ENCODE measurements around the gene CTDSPL.
"Not testable (repeated sequence)": the region's sequence is repeated elsewhere in the genome, so short reads cannot be mapped to it uniquely, and the experiment has no call there.

Gene CTDSPL

DNA sequence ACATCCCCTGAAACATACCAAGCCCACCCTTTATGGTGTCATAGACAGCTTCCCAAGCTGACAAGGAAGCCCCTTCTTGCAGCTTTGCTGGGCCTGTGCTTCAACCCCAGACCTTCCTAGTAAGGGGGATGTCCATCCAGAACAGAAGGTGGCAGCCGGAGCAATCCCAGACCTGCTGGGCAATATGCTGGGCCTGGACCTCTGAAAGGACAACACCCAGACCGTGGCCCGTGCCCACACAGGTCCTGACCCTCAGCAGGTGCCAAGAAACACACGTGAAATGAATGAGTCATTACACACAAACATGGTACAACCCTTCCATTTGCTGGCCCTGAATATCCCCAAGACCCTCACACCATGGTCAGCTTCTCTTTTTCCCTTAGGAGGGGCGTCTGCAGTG lies 109.1 kb downstream of the CTDSPL start:
- no peak for DNase-seq

DNA sequence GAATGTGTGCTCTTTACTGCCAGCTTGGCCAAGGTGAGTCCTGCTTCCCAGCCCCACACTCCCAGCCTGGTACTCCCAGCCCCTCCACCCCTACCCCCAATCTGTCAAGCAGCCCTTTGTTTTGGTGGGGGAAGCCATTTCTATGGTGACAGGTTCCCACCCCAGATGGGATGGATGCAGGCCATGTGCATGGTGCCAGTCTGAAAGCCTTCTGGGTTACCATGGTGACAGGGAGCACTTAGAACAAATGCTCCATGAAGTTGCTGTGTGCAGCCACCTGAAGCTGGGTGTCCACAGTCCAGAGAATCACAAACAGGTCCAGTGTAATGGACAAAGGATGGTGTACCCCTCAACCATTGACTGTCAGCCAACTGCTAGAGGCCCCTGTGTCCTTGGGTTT lies 109.8 kb downstream of the CTDSPL start:
- no peak for DNase-seq

- not testable (repeated sequence) for DNase-seq
These were observed 110.4 kb downstream of the CTDSPL start for GRCh38 chr3:37972056-37972455.

DNA sequence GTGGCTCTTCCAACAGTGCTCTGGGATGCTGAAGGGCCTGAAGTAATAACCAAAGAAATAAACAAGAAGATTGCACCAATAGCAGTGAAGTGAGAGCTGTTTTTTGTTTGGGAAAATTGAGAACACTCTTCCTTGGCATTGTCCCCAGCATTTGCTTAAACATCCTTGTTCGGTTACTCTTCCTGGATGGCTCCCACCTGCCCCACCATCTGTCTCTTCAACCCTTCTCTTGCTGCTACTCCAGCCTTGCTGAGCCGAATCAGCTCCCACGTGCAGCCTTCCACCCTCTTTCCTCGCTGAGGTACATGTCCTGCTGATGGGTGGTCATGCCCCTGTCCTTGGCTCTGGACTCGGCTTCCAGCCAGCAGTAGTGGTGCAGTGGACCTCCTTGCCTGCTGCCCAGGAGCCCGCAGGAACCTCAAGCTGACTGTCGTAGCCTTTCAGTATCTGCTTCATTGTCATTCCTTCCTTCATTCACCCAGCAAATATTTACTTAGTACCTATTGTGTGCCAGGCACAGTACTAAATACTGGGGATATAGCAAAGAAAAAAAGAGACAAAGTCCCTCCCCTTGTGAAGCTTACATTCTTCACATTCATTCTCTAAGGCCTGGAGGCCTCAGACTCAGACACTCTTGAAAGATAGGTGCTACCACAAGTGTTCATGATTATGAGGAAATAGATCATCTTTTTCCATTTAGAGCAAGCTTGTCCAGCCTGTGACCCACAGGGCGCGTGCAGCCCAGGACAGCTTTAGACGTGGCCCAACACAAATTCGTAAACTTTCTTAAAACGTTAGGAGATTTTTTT lies 111.8 kb downstream of the CTDSPL start:
- DNase-seq, result no peak

DNA sequence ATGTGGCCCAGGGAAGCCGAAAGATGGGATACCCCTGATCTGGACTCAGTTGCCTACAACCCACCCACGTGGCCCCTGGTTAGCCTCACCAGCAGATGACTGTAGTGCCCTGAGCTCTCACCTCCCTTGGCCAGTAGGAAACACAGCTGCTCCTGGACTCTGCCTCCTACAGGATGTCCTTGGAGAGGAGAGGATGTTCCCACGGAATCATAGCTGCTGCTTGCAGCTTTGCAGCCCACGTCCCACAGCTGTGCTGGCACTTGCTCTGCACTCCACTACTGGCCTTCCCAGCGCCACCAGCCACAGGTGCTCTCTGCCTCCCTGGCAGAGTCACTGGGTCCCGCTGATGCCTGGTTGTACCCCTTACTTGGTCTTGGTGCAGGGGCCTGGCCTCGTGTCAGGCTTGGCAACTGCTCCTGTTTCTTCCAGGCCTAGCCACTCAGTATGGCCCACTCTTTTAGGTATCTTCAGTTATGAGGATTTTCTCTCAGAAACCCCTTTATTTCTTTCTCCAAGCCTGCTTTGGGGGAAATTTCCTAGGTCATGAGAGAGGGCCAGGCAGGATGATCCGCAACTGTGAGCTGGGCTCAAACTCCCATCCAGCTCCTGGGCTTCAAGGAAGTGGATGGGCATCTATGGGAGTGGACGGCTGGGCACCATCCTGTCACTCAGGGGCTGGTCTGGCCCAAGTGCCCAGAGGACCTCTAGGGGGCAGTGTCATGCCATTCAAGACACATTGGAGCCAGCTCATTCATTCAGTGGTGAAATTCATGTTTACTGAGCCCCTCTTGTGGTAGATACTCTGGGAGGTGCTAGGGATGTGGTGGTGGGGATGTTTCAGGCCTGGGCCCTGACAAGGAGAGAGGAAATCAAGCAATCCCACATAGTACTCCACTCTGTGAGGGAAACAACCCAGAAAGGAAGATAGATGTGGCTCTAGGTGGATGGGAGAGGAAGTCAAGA lies 112.7 kb downstream of the CTDSPL start:
- peak; percentile 11 for DNase-seq

DNA sequence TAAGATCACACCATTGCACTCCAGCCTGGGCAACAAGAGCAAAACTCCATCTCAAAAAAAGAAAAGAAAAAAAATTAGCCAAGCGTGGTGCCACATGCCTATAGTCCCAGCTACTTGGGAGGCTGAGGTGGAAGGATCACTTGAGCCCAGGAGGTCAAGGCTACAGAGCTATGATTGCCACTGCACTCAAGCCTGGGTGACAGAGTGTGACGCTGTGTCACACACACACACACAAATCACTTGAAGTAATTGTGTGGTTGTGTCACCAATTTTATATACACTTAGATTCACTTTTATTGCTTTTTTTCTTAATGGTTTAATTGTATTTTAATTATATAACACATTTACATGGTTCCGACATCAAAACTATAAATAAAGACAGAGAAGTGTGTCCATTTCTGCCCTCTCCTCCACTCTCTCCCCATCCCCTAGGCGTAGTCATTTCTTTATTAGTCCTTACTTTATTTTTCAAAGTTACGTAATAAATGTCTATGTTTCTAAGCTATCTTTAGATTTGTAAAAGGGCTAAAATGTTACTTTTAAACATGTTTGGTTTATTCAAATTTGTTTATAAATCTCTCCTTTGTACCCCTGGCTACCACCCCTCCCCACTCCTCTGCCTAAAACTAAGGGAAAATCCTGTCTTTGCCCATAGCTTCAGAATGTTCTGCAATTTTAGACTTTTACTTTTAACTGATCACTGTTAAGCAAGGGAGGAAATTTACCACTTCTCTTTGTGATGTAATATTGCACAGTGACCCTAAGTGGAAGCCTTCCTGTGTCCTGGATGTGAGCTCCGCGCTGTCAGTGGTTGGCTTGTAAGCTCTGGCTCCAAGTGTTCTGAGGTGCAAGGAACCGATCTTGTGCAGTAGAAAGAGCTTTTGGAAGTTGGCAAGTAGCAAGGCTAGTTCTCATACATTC lies 118.1 kb downstream of the CTDSPL start:
- no peak for DNase-seq

GRCh38 chr3:37980462-37981347 lies 119.0 kb downstream of the CTDSPL start:
- no peak for DNase-seq

DNA sequence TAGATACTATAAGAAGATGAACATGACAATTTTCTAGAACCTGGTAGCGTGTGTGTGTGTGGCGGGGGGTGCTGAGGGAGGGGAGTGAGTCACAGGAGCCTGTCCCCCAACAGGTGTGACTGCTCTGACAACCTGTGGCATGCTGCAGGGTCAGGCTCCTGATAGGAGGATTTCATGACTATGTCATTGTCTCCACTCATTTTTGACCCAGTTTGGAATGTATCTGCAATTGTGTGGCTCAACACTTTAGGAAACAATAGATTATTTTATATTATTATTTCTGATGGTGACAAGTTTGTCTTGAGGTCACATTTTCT lies 119.6 kb downstream of the CTDSPL start:
- DNase-seq, result no peak

DNA sequence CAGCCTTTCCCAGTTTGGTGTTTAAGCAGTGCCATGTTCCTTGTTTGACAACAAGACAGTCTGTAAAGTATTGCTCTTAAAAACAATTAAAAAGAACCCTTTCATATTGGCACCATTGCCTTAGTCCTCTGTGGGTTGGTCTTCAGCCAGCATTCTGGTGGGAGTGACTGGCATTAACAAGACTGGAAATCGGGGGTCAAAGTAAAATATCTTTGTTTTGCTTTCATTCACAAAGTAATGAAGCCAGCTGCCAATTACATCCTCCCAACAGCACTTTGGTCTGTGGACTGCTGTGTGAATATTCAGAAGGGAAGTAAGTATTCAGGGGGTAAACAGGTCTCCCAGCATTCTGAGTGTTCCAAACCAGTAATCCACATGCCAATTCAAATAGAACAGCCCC lies 120.7 kb downstream of the CTDSPL start:
- DNase-seq, result no peak

GRCh38 chr3:37984051-37984450 lies 122.4 kb downstream of the CTDSPL start:
- DNase-seq, result no peak

GRCh38 chr3:37984596-37984995 lies 122.9 kb downstream of the CTDSPL start:
- no peak for DNase-seq

DNA sequence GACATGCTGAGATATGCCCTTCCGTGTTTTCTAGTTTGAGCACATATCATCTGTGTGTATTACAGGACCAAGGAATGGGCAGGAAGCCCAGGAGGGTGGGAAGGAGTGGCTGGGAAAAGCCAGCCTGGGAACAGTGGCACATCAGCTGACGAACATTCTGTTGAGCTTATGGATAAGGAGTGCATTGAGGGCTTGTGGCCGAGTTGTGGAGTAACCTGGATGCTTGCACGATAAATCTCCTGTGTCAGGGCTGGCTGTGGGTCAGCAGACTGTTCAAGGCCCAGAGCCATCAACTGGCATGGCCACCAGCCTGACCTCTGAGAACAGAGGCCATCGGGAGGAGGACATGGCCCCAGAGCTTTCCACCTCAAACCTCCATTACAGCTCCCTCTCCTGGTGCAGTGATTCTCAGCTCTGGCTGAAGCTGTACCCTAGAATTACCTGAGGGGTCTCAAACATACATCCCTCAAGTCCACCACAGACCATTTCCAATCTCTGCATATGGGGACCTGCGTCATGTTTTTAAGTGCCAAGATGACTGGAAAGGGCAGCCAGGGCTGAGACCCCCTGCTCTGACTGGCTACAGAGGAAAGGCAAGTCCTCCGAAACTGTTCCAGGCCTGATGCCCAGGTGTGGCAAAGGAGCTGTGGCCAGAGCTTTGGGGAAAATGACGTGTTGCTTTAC lies 124.1 kb downstream of the CTDSPL start:
- DNase-seq, result no peak

DNA sequence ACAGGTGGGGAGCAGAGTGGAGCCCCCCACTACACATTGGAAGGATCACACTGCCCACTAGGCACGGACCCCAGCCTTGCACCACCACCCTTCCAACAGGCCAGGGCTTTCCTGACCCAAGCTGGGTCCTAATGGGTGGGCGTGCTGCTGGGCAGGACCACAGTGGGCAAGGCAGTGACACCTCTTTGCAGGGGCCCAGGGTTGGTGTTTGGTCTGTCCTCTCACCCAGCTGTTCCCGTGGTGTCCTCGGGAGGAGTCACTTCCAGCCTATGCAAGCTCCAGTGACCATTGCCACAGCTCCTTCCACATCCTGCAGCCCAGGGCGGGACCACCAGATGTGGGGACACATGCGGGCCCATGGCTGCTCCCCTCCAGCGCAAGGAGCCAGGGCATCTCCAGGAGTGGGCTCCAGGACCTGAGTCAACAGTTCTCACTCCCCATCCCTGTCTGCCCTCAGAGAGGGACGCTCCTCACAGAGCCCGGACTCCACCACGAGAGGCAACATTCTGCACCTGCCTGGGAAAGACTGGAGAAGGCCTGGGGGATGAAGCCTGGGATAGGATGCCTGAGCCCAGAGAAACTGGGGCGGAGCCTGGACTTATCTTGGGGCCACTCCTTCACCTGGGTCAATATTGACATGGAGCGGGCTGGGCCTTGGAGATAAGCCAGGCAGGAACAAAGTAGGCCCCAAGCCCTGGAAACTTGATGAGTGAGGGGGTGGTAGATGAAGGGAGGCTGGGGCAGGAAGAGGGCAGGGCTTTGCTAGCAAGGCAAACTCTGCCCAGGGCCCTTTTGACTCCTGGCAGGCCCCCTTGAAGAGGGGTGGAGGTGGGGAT lies 125.0 kb downstream of the CTDSPL start:
- DNase-seq, result peak; percentile 43

DNA sequence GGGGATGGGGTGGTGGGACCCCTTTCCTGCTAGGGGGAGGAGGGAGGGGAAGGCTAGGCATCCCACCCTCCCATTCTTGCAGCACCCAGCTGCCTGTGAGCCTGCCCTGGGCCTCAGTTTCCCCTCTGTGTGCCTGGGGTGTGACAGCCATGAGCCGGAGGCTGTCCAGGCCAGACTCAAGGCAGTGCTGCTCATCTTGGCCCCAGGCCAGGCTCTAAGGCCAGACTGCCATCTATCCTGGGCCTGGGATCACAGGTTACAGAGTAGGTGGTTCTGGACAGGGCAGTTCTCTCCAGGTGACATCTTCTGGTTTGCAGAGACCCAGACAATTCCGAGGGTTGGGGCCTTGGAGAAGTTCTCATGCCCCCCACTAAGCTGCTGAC lies 125.6 kb downstream of the CTDSPL start:
- no peak for DNase-seq

GRCh38 chr3:37987751-37988179 lies 126.1 kb downstream of the CTDSPL start:
- no peak for DNase-seq

DNA sequence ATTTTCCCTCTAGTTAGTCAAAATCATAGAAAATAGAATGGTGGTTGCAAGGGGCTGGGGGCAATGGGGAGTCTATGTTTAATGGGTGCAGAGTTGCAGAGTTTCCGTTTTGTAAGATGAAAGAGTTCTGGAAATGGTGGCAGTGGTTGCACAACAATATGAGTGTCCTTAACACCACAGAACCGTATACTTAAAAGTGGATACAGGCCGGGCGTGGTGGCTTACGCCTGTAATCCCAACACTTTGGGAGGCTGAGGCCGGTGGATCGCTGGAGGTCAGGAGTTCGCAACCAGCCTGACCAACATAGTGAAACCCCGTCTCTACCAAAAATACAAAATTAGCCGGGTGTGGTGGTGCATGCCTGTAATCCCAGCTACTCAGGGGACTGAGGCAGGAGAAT lies 126.7 kb downstream of the CTDSPL start:
- DNase-seq, result not testable (repeated sequence)

GRCh38 chr3:37988931-37989525 lies 127.3 kb downstream of the CTDSPL start:
- no peak for DNase-seq

GRCh38 chr3:37989821-37990480 lies 128.3 kb downstream of the CTDSPL start:
- DNase-seq, result no peak

DNA sequence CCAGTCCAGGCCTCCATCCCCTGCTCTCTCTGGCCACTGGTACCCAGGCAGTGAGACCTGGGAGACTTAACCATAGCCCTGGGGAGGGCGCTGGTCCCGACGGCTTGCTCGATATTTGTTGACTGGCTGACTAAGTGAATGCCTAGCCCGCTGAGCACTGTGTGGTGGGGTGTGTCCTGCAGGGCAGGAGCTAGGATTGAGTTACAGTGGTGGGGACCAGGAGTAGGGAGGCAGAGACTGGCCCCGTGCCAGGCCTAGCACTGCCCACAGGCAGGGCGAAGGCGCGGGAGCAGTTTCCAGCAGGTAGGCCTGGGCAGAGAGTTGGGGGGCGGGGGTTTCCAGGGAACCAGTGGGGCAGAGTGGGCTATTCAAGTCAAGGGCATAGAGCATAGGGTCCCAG lies 128.8 kb downstream of the CTDSPL start, which contains the start of gene VILL:
TSS of gene VILL (plus strand) at position 260 of the 400 bp plus-strand sequence. CDS start 2,887 bp downstream, outside the sequence.
- peak; percentile 14 for DNase-seq
